GM19397 (cell line): ENCODE data around the gene DCD.
"Not testable (repeated sequence)": the region's sequence is repeated elsewhere in the genome, so short reads cannot be mapped to it uniquely, and the experiment has no call there.

Experiments
- ATAC-seq: cut with Tn5 transposase; IDR thresholded peaks from one replicate; pipeline ENCODE4 v1.9.1; 2021; ENCODE audit warnings: mild to moderate bottlenecking, moderate library complexity; ENCODE audit not compliant: unreplicated experiment

DCD gene

GRCh38 chr12:54648265-54648664, at the start of gene DCD:
DCD (minus strand) TSS chr12:54648365; CDS start chr12:54648303, 62 bp downstream.
- no peak for ATAC-seq

- no peak for ATAC-seq
Observed at GRCh38 chr12:54697851-54698250, 49.7 kb upstream of the DCD start.

GRCh38 chr12:54692353-54692752, 44.2 kb upstream of the DCD start:
- ATAC-seq: no peak

- ATAC-seq: no peak
Observed at GRCh38 chr12:54689984-54690383, 41.8 kb upstream of the DCD start.

GRCh38 chr12:54689034-54689372, 40.8 kb upstream of the DCD start:
- ATAC-seq: no peak

GRCh38 chr12:54688309-54689033, 40.3 kb upstream of the DCD start:
- no peak for ATAC-seq

GRCh38 chr12:54684636-54685630, 36.8 kb upstream of the DCD start:
- ATAC-seq: no peak

GRCh38 chr12:54683398-54683797, 35.2 kb upstream of the DCD start:
- ATAC-seq: no peak

GRCh38 chr12:54682674-54683073, 34.5 kb upstream of the DCD start:
- no peak for ATAC-seq

- ATAC-seq: no peak
Observed at GRCh38 chr12:54680374-54680773, 32.2 kb upstream of the DCD start.

GRCh38 chr12:54678131-54678530, 30.0 kb upstream of the DCD start:
- no peak for ATAC-seq

GRCh38 chr12:54667945-54668344, 19.8 kb upstream of the DCD start:
- ATAC-seq: no peak

- ATAC-seq: no peak
Observed at GRCh38 chr12:54666008-54666407, 17.8 kb upstream of the DCD start.

GRCh38 chr12:54665022-54665635, 17.0 kb upstream of the DCD start:
- not testable (repeated sequence) for ATAC-seq

GRCh38 chr12:54663603-54664002, 15.4 kb upstream of the DCD start:
- no peak for ATAC-seq

- ATAC-seq: no peak
Observed at GRCh38 chr12:54662026-54662425, 13.9 kb upstream of the DCD start.

GRCh38 chr12:54661048-54661447, 12.9 kb upstream of the DCD start:
- no peak for ATAC-seq

GRCh38 chr12:54660320-54660962, 12.3 kb upstream of the DCD start:
- ATAC-seq: no peak

- peak; percentile 64 for ATAC-seq
Observed at GRCh38 chr12:54658306-54659264, 10.4 kb upstream of the DCD start.

GRCh38 chr12:54657105-54657607, 9.0 kb upstream of the DCD start:
- ATAC-seq: no peak
